Measurements from ENCODE around the gene ARL6.
"Not testable (repeated sequence)": the region's sequence is repeated elsewhere in the genome, so short reads cannot be mapped to it uniquely, and the experiment has no call there.

Gene ARL6

DNA sequence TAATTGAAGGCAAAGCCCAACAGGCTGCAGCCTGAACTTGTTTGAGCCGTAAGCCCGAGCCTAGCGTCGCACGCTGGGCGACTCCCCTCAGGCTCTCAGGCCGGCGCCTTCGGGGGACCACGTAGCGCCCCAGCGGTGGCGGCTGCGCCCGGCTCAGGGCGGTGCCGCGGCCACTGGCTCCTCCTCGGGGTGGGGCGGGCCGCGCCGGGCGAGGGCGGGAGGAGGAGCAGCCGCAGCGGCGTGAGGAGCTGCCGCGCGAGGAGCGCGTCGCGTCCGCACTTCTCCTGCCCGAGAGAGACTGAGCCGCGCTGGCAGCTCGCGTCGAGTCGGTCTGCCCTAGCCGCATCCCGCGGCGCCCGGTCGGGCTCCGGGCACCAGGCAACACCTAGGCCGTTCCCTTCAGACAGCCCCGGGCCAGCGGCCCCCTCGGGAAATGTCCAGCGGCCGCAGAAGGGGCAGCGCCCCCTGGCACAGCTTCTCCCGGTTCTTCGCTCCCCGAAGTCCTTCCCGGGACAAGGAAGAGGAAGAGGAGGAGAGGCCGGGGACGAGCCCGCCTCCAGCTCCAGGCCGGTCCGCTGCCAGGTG is 57.3 kb downstream of the ARL6 start, which contains the start of gene CRYBG3:
TSS of gene CRYBG3 (plus strand) at position 238 of the 585 bp plus-strand sequence. CDS start at position 434, 196 bp downstream.
- DNase-seq, result peak; percentile 85

- DNase-seq, result peak; percentile 17
Measured at GRCh38 chr3:97822359-97822775, 57.8 kb downstream of the ARL6 start.

- no peak for DNase-seq
Measured at GRCh38 chr3:97823046-97824004, 58.8 kb downstream of the ARL6 start.

GRCh38 chr3:97825101-97825500 is 60.5 kb downstream of the ARL6 start:
- DNase-seq, result no peak

DNA sequence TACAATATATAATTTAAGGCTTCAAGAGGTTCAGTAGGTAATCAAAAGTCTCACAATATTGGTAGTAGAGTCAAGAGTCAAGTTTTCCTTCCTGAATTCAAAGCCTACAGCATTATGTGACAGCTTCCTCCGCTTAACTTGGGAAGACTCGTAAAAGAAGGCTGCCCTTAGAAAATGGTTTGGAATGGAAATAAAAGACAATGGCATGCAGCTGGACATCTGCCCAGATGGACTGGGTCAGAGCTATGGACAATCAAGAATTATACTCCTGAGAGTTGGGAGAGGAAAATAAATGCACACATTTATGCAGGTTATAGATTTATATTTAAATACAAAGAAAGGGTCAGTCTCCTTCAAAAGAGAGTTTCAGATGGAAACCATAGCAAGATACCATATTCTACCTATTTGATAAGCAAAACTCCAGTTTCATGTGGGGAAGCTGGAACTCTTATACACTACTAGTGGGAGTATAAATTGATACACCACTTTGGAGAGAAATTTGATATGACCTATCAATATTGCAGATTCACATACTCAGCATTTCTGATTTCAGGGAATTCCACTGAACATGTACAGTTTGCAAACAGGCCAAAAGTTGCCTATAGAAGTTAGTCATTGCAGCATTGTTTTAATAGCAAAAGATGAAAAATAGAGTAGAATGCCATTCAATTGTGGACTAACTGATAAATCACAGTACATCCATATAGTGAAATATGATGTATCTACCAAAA is 63.3 kb downstream of the ARL6 start:
- DNase-seq, result no peak

DNA sequence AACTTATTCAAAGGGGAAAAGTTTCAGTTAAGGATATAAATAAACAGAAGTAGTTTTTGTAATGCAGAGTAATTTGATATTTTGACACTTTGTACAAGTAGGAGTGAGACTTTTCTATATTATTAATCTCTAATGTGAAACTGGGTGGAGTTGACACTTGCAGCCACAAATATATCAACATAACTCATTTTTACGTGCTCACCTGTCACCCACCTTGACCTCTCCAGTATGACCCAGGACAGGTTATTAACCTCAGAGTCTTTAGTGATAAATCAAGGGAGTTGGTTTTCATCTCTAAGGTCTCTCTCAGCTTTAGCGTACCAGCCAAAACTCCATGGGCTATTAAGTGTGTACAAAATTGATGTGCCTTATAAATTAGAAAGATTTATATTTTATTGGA is 64.6 kb downstream of the ARL6 start:
- no peak for DNase-seq

- DNase-seq, result no peak
Measured at GRCh38 chr3:97830638-97831037, 66.1 kb downstream of the ARL6 start.

GRCh38 chr3:97831140-97831539 is 66.6 kb downstream of the ARL6 start:
- DNase-seq, result no peak

- not testable (repeated sequence) for DNase-seq
Measured at GRCh38 chr3:97833184-97833583, 68.6 kb downstream of the ARL6 start.

- no peak for DNase-seq
Measured at GRCh38 chr3:97835761-97836160, 71.2 kb downstream of the ARL6 start.

DNA sequence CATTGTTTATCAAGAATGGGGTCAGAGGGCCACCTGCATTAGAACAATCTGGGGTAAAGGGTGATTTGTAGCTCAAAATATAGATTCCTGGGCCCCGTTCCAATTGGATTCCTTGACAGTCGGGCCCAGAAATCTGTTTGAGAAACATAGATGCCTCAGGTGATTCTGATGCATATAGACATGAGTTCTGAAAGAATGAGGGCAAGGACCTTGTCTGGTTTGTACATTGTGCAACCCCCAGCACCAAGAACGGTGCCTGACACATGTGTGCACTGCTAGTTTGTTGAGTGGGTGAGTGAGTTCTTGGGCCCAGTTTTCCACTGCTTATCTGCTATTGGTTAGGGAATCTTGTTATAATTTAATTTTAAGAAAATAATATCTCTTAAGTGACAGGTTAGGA is 73.8 kb downstream of the ARL6 start:
- DNase-seq, result no peak

DNA sequence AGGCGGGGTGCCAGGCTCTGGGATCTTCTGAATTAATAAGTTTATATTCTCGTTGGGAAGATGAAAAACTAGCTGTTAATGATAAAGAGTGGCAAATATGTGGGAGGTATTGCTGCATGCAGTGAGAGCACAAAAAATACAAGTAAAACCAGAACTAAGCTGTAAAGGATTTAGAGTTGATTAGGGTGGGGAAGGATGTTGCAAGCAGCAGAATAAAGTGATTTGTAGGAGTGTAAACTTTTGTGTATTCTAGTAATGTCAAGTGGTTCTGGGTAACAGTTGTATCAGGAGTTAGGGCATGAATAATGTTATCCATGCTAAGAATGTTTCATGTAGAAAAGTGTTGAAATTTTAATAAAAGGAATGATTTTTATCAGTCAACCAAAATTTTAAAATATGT is 75.4 kb downstream of the ARL6 start:
- no peak for DNase-seq

DNA sequence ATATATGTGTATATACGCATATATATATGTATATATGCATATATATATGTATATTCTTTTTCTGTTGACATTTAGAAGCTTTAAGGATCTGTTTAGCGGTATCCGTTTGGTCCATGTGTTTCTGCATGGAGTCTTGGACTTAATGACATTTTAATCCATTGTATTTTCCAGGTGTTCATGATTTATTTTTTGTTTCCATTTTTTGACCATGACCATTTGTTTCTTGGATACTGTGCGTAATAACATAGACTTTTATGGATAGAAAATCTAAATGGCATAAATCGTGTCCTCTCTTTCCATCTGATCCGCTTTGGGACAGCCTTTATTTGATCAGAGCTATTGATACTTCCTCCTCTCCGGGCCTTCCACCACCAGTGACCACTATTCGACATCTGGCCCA is 76.7 kb downstream of the ARL6 start:
- no peak for DNase-seq

- no peak for DNase-seq
Measured at GRCh38 chr3:97841956-97842355, 77.4 kb downstream of the ARL6 start.

DNA sequence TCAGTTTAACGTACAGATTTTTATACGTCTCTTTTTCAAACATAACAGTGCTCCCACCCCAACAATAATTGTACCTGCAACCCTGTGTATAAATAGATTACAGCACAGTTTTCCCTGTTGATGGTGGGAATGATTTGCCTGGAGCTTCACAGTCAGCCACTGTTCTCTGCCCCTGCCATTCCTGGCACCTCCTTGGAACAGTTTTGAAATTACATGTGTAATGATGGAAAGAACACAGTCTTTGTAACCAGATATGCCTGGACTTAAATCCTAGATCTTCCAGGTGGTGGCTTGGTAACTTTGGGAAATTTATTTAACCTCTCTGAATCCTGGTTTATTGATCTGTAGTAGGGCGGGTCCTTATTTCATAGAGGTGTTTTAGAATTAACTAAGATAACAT is 84.2 kb downstream of the ARL6 start:
- DNase-seq, result no peak

Data from activated naive CD4-positive, alpha-beta T cell treated with anti-CD3 and anti-CD28 coated beads, Interleukin-2, amount 50 U/mL, for 16 hours (primary cell).